K562 (cell line): Measurements from ENCODE around the gene MYOM1. TPM values are rescaled to one million over a fixed set of nuclear protein-coding genes. Genes with fewer than 3 reads are reported as not detected.
A peak's percentile ranks its signal among the peaks of the same experiment; 100 is the strongest.

Source experiments
- C11orf30 ChIP-seq: fragments of 450-650 bp; IDR thresholded peaks from 2 replicates; pipeline ENCODE4 v1.6.1; 2016; ENCODE audit warnings: low read depth, mild to moderate bottlenecking
- CHD4 ChIP-seq: fragments of 200-600 bp; sonication (generic); IDR thresholded peaks from 3 replicates; pipeline ENCODE4 v1.6.1; 2012; ENCODE audit warnings: low read depth, mild to moderate bottlenecking, mixed read lengths, low read length, inconsistent platforms; ENCODE audit not compliant: insufficient read depth, insufficient replicate concordance, poor library complexity, severe bottlenecking
- HMG20A ChIP-seq: fragments of 450-650 bp; formaldehyde crosslinking; conservative IDR thresholded peaks from 2 replicates; pipeline ENCODE4 v1.4.0; 2020; ENCODE audit warnings: mild to moderate bottlenecking, mixed read lengths
- JUND ChIP-seq, 2 experiments: IDR thresholded peaks; 2 replicates in 1 of 2; 3 replicates in 1 of 2; pipeline ENCODE4 v1.6.1; 2011; ENCODE audit warnings: borderline replicate concordance in 2 of 2, low read depth in 2 of 2, low read length in 2 of 2, improper control_type of control experiment in 1 of 2, missing biosample characterization in 1 of 2, missing genetic modification characterization in 1 of 2, missing genetic modification reagents in 1 of 2
- MED1 ChIP-seq: sonication (generic); formaldehyde crosslinking; IDR thresholded peaks from 2 replicates; pipeline ENCODE4 v1.8.1; 2023; ENCODE audit warnings: missing genetic modification reagents, borderline replicate concordance
- SMAD3 ChIP-seq: fragments of 450-650 bp; formaldehyde crosslinking; conservative IDR thresholded peaks from 2 replicates; pipeline ENCODE4 v1.4.0; 2020; ENCODE audit warnings: mild to moderate bottlenecking
- STAT5B ChIP-seq: fragments of 250-450 bp; sonication (Bioruptor Pico); IDR thresholded peaks from 2 replicates; pipeline ENCODE4 v1.8.0; 2021; ENCODE audit warnings: mild to moderate bottlenecking, inconsistent platforms
- TSC22D4 ChIP-seq: fragments of 450-650 bp; IDR thresholded peaks from 2 replicates; pipeline ENCODE4 v1.6.1; 2016; ENCODE audit warnings: missing genetic modification characterization, missing biosample characterization, control low read depth
- ZNF121 ChIP-seq: sonication (generic); formaldehyde crosslinking; conservative IDR thresholded peaks from 2 replicates; pipeline ENCODE4 v1.8.0; 2022; ENCODE audit warnings: missing genetic modification reagents
- polyA plus RNA-seq, 8 experiments: library from polyadenylated mRNA; depleted of rRNA in 4 of 8; stranded (reverse) in 5 of 8; unstranded in 3 of 8; fragments of >200 nt; fragmentation: Nextera tagmentation in 2 of 8; fragmentation: Illumina TruSeq in 1 of 8; extraction: Ambion mirVana in 2 of 8; extraction: Trizol in 1 of 8; gene quantifications; 2 replicates each; pipeline versions ENCODE4 v1.2.1 to v1.2.3, GENCODE V29; 2011 to 2014; ENCODE audit warnings: inconsistent platforms in 1 of 8, missing spikeins in 1 of 8
- total RNA-seq, 7 experiments: library from RNA; depleted of rRNA in 6 of 7; stranded (reverse); fragments of >200 nt in 6 of 7; fragmentation: Illumina TruSeq in 2 of 7; extraction: Trizol in 2 of 7; gene quantifications; 2 replicates each; pipeline versions ENCODE4 v1.2.1 to v1.2.3, GENCODE V29; 2011 to 2021; ENCODE audit warnings: low replicate concordance in 1 of 7
- TF ChIP-seq, protein P1 (sequence below): fragments of 200-800 bp; sonication (Bioruptor generic); IDR thresholded peaks from 2 replicates; pipeline ENCODE4 v1.6.1; 2017; ENCODE audit warnings: missing genetic modification characterization, missing compliant biosample characterization
- TF ChIP-seq, protein P2 (sequence below), 2 experiments: fragments of 450-650 bp; IDR thresholded peaks; 2 replicates each; pipeline ENCODE4 v1.6.1; 2018; ENCODE audit warnings: mild to moderate bottlenecking in 2 of 2, low read depth in 1 of 2; ENCODE audit not compliant: partially characterized antibody in 2 of 2
- TF ChIP-seq, protein P3 (sequence below), 2 experiments: fragments of 450-650 bp; formaldehyde crosslinking in 1 of 2; IDR thresholded peaks; 2 replicates each; pipeline versions ENCODE4 v1.4.0 to v1.6.1; 2014 to 2020; ENCODE audit warnings: mild to moderate bottlenecking in 2 of 2, borderline replicate concordance in 1 of 2, low read depth in 1 of 2

The MYOM1 gene
- total and polyA plus RNA-seq, 9 of the 15 experiments (the other 6 are each of a cell fraction or from before 2014, with no cell fraction given) = 0.01 to 0.62 (median 0.25) TPM

DNA sequence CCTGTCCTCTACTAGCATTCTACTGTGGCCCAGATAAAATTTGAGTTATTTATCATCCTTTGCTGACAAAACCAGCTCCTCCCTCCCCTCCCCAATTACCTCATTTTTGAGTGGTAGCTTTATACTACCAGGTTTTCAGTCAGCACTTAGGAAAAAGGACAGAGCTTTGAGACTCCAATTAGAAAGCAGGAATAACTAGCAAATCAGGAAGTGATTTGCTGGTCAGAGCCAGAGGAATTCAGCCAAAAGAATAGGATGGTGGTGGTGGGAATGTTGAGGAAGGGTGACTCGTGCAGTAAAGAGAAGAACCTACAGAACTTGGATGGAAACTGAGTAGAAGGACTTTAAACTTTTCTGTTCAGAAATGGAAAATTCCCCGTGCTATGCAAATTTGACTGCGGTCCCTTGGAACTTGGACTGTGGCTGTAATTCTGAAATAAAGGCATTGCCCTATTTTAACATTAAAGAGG is 45.8 kb upstream of the MYOM1 start (continued):
- TF ChIP-seq, protein P1, sequence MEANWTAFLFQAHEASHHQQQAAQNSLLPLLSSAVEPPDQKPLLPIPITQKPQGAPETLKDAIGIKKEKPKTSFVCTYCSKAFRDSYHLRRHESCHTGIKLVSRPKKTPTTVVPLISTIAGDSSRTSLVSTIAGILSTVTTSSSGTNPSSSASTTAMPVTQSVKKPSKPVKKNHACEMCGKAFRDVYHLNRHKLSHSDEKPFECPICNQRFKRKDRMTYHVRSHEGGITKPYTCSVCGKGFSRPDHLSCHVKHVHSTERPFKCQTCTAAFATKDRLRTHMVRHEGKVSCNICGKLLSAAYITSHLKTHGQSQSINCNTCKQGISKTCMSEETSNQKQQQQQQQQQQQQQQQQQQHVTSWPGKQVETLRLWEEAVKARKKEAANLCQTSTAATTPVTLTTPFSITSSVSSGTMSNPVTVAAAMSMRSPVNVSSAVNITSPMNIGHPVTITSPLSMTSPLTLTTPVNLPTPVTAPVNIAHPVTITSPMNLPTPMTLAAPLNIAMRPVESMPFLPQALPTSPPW (CRISPR knock-in tag) = peak; percentile 38; the same call in 1 of the 2 replicates
- TF ChIP-seq HMG20A (CRISPR knock-in tag) (no peak), TSC22D4 (tag) (no peak), SMAD3 (CRISPR knock-in tag) (no peak), CHD4 (no peak), JUND (IDR thresholded peaks at IDR 0.05; ENCODE audit: borderline replicate concordance, low read depth, low read length) (peak; percentile 44; the same call in 1 of the 2 replicates), JUND (tag; IDR thresholded peaks at IDR 0.05; ENCODE audit: borderline replicate concordance, low read depth, low read length) (0 out of 3 replicates have a peak, but pooled peaks have one; percentile 12), ZNF121 (CRISPR knock-in tag) (peak; percentile 57; the same call in 1 of the 2 replicates), MED1 (CRISPR knock-in tag) (no peak), STAT5B (no peak), C11orf30 (no peak)
- TF ChIP-seq, protein P2, sequence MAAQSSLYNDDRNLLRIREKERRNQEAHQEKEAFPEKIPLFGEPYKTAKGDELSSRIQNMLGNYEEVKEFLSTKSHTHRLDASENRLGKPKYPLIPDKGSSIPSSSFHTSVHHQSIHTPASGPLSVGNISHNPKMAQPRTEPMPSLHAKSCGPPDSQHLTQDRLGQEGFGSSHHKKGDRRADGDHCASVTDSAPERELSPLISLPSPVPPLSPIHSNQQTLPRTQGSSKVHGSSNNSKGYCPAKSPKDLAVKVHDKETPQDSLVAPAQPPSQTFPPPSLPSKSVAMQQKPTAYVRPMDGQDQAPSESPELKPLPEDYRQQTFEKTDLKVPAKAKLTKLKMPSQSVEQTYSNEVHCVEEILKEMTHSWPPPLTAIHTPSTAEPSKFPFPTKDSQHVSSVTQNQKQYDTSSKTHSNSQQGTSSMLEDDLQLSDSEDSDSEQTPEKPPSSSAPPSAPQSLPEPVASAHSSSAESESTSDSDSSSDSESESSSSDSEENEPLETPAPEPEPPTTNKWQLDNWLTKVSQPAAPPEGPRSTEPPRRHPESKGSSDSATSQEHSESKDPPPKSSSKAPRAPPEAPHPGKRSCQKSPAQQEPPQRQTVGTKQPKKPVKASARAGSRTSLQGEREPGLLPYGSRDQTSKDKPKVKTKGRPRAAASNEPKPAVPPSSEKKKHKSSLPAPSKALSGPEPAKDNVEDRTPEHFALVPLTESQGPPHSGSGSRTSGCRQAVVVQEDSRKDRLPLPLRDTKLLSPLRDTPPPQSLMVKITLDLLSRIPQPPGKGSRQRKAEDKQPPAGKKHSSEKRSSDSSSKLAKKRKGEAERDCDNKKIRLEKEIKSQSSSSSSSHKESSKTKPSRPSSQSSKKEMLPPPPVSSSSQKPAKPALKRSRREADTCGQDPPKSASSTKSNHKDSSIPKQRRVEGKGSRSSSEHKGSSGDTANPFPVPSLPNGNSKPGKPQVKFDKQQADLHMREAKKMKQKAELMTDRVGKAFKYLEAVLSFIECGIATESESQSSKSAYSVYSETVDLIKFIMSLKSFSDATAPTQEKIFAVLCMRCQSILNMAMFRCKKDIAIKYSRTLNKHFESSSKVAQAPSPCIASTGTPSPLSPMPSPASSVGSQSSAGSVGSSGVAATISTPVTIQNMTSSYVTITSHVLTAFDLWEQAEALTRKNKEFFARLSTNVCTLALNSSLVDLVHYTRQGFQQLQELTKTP (IDR thresholded peaks at IDR 0.05; ENCODE audit: low read depth in 1 of 2, partially characterized antibody in 2 of 2) = peak in 1 of 2 experiments; percentile 68
- TF ChIP-seq, protein P3, sequence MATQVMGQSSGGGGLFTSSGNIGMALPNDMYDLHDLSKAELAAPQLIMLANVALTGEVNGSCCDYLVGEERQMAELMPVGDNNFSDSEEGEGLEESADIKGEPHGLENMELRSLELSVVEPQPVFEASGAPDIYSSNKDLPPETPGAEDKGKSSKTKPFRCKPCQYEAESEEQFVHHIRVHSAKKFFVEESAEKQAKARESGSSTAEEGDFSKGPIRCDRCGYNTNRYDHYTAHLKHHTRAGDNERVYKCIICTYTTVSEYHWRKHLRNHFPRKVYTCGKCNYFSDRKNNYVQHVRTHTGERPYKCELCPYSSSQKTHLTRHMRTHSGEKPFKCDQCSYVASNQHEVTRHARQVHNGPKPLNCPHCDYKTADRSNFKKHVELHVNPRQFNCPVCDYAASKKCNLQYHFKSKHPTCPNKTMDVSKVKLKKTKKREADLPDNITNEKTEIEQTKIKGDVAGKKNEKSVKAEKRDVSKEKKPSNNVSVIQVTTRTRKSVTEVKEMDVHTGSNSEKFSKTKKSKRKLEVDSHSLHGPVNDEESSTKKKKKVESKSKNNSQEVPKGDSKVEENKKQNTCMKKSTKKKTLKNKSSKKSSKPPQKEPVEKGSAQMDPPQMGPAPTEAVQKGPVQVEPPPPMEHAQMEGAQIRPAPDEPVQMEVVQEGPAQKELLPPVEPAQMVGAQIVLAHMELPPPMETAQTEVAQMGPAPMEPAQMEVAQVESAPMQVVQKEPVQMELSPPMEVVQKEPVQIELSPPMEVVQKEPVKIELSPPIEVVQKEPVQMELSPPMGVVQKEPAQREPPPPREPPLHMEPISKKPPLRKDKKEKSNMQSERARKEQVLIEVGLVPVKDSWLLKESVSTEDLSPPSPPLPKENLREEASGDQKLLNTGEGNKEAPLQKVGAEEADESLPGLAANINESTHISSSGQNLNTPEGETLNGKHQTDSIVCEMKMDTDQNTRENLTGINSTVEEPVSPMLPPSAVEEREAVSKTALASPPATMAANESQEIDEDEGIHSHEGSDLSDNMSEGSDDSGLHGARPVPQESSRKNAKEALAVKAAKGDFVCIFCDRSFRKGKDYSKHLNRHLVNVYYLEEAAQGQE (IDR thresholded peaks at IDR 0.05; ENCODE audit: borderline replicate concordance) = peak; percentile 97
- TF ChIP-seq, protein P3 (CRISPR knock-in tag; IDR thresholded peaks at IDR 0.05; ENCODE audit: low read depth) = peak; percentile 72; the same call in 1 of the 2 replicates
